Astrocyte (in vitro differentiated cells and primary cell): ENCODE measurements around the gene MED15. TPM values are rescaled to one million over a fixed set of nuclear protein-coding genes. Genes with fewer than 3 reads are reported as not detected.
"Not testable (repeated sequence)": the region's sequence is repeated elsewhere in the genome, so short reads cannot be mapped to it uniquely, and the experiment has no call there.

Source experiments
- DNase-seq: peaks from one replicate; pipeline ENCODE4 v3.0.0-alpha.2; 2010; ENCODE audit warnings: low read depth
- FAIRE-seq: peaks from 2 replicates; lab custom pipeline; 2011; peaks lifted over from hg19 to GRCh38; lab: Jason Lieb, UNC
- H2AFZ ChIP-seq: 2 replicates; pipeline ENCODE4 v1.6.0; 2012; ENCODE audit warnings: low read depth, low read length, inconsistent platforms
- H3K27ac ChIP-seq: 2 replicates; pipeline ENCODE4 v1.5.1; 2011; ENCODE audit warnings: low read depth, low read length, inconsistent platforms
- H3K27me3 ChIP-seq: 2 replicates; pipeline ENCODE4 v1.6.0; 2011; ENCODE audit warnings: low read length, inconsistent platforms; ENCODE audit not compliant: insufficient read depth
- H3K36me3 ChIP-seq: 2 replicates; pipeline ENCODE4 v1.5.1; 2011; ENCODE audit warnings: low read length, inconsistent platforms; ENCODE audit not compliant: insufficient read depth
- H3K4me1 ChIP-seq: 2 replicates; pipeline ENCODE4 v1.5.1; 2011; ENCODE audit warnings: low read length, inconsistent platforms; ENCODE audit not compliant: insufficient read depth
- H3K4me2 ChIP-seq: 2 replicates; pipeline ENCODE4 v1.6.0; 2012; ENCODE audit warnings: low read length, inconsistent platforms
- H3K4me3 ChIP-seq: 2 replicates; pipeline ENCODE4 v1.5.1; 2011; ENCODE audit warnings: low read depth, mild to moderate bottlenecking, low read length, inconsistent platforms; ENCODE audit not compliant: insufficient read depth
- H3K79me2 ChIP-seq: 2 replicates; pipeline ENCODE4 v1.6.0; 2012; ENCODE audit warnings: mild to moderate bottlenecking, low read length, inconsistent platforms; ENCODE audit not compliant: insufficient read depth
- H3K9ac ChIP-seq: 2 replicates; pipeline ENCODE4 v1.6.0; 2012; ENCODE audit warnings: mild to moderate bottlenecking, low read length, inconsistent platforms
- H3K9me3 ChIP-seq: 2 replicates; pipeline ENCODE4 v1.5.1; 2012; ENCODE audit warnings: low read depth, mild to moderate bottlenecking, low read length, inconsistent platforms; ENCODE audit not compliant: insufficient read depth
- H4K20me1 ChIP-seq: 2 replicates; pipeline ENCODE4 v1.6.0; 2012; ENCODE audit warnings: low read length, inconsistent platforms; ENCODE audit not compliant: insufficient read depth
- H3K27ac Mint-ChIP-seq: one replicate; pipeline ENCODE4 v1.8.0; 2021; ENCODE audit warnings: mild to moderate bottlenecking, mixed read lengths; ENCODE audit not compliant: unreplicated experiment
- H3K27me3 Mint-ChIP-seq: one replicate; pipeline ENCODE4 v1.8.0; 2021; ENCODE audit warnings: low read depth, mixed read lengths; ENCODE audit not compliant: unreplicated experiment
- H3K36me3 Mint-ChIP-seq: one replicate; pipeline ENCODE4 v1.8.0; 2021; ENCODE audit warnings: low read depth, mixed read lengths; ENCODE audit not compliant: unreplicated experiment
- H3K4me1 Mint-ChIP-seq: one replicate; pipeline ENCODE4 v1.8.0; 2021; ENCODE audit warnings: low read depth, mixed read lengths; ENCODE audit not compliant: unreplicated experiment
- H3K4me3 Mint-ChIP-seq: one replicate; pipeline ENCODE4 v1.8.0; 2021; ENCODE audit warnings: mild to moderate bottlenecking, moderate library complexity, mixed read lengths; ENCODE audit not compliant: unreplicated experiment
- H3K9me3 Mint-ChIP-seq: one replicate; pipeline ENCODE4 v1.8.0; 2021; ENCODE audit warnings: mild to moderate bottlenecking, mixed read lengths; ENCODE audit not compliant: unreplicated experiment
- CTCF ChIP-seq: IDR thresholded peaks from 2 replicates; pipeline ENCODE4 v1.5.1; 2011; ENCODE audit warnings: low read depth, mild to moderate bottlenecking, inconsistent platforms, low read length, moderate library complexity; ENCODE audit not compliant: insufficient read depth
- EZH2 ChIP-seq: IDR thresholded peaks from 2 replicates; pipeline ENCODE4 v1.6.1; 2012; ENCODE audit warnings: mild to moderate bottlenecking, low read length, inconsistent platforms; ENCODE audit not compliant: insufficient read depth
- total RNA-seq: library from RNA; stranded (reverse); gene quantifications from 2 replicates; pipeline ENCODE4 v1.2.1, GENCODE V29; 2021

Gene MED15
- total RNA-seq, 1 donor from 2014 or later = 153 TPM

- no peak overlapping the region for H3K4me3 ChIP-seq
- Mint-ChIP-seq H3K4me1 (no peaks in the 10 kb centered on the region), H3K27ac (no peak overlapping the region), H3K4me3 (no peak overlapping the region), H3K9me3 (no peaks in the 10 kb centered on the region), H3K36me3 (peaks cover 16% of the 10 kb centered on the region), H3K27me3 (no peaks in the 10 kb centered on the region)
- no peak overlapping the region for H3K27ac ChIP-seq
- no peak overlapping the region for H3K9ac ChIP-seq
- H4K20me1 ChIP-seq = peaks cover 10% of the 10 kb centered on the region
- no peaks in the 10 kb centered on the region for H3K9me3 ChIP-seq
- H2AFZ ChIP-seq = no peak overlapping the region
- no peaks in the 10 kb centered on the region for H3K79me2 ChIP-seq
- H3K4me1 ChIP-seq = no peaks in the 10 kb centered on the region
- no peak for TF ChIP-seq CTCF
- no peak for TF ChIP-seq EZH2
- H3K36me3 ChIP-seq = peaks cover 3% of the 10 kb centered on the region
- DNase-seq = no peak
- H3K27me3 ChIP-seq = no peaks in the 10 kb centered on the region
- no peak overlapping the region for H3K4me2 ChIP-seq
- FAIRE-seq = no peak
Measured at GRCh38 chr22:20471126-20471833, 36.1 kb upstream of the MED15 start.

GRCh38 chr22:20472629-20473442 is 34.6 kb upstream of the MED15 start:
- FAIRE-seq = no peak
- H3K4me3 Mint-ChIP-seq = peak overlapping the region; percentile 40
- H3K27ac ChIP-seq = no peak overlapping the region
- TF ChIP-seq CTCF (no peak), EZH2 (no peak)
- H3K36me3 ChIP-seq = peaks cover 3% of the 10 kb centered on the region
- DNase-seq = no peak
- no peaks in the 10 kb centered on the region for H3K9me3 ChIP-seq
- no peak overlapping the region for H3K27ac Mint-ChIP-seq
- H3K4me2 ChIP-seq = no peak overlapping the region
- no peaks in the 10 kb centered on the region for H3K9me3 Mint-ChIP-seq
- peaks cover 16% of the 10 kb centered on the region for H3K36me3 Mint-ChIP-seq
- H3K27me3 ChIP-seq = no peaks in the 10 kb centered on the region
- H3K27me3 Mint-ChIP-seq = no peaks in the 10 kb centered on the region
- peaks cover 10% of the 10 kb centered on the region for H4K20me1 ChIP-seq
- no peaks in the 10 kb centered on the region for H3K79me2 ChIP-seq
- H3K4me3 ChIP-seq = no peak overlapping the region
- H3K9ac ChIP-seq = no peak overlapping the region
- H3K4me1 Mint-ChIP-seq = no peaks in the 10 kb centered on the region
- no peaks in the 10 kb centered on the region for H3K4me1 ChIP-seq
- no peak overlapping the region for H2AFZ ChIP-seq

- FAIRE-seq = no peak
- H3K27me3 ChIP-seq = no peaks in the 10 kb centered on the region
- H3K4me2 ChIP-seq = no peak overlapping the region
- no peaks in the 10 kb centered on the region for H3K36me3 ChIP-seq
- TF ChIP-seq CTCF = no peak
- no peak for TF ChIP-seq EZH2
- Mint-ChIP-seq H3K27ac (no peak overlapping the region), H3K27me3 (no peaks in the 10 kb centered on the region), H3K36me3 (peaks cover 8% of the 10 kb centered on the region), H3K4me3 (no peak overlapping the region), H3K9me3 (no peaks in the 10 kb centered on the region), H3K4me1 (no peaks in the 10 kb centered on the region)
- peaks cover 9% of the 10 kb centered on the region for H4K20me1 ChIP-seq
- no peak for DNase-seq
- H3K4me3 ChIP-seq = no peak overlapping the region
- no peak overlapping the region for H2AFZ ChIP-seq
- H3K9ac ChIP-seq = no peak overlapping the region
- no peaks in the 10 kb centered on the region for H3K4me1 ChIP-seq
- no peaks in the 10 kb centered on the region for H3K9me3 ChIP-seq
- no peaks in the 10 kb centered on the region for H3K79me2 ChIP-seq
- H3K27ac ChIP-seq = no peak overlapping the region
Measured at GRCh38 chr22:20475115-20475436, 32.3 kb upstream of the MED15 start.

GRCh38 chr22:20475569-20475968 is 31.8 kb upstream of the MED15 start:
- not testable (repeated sequence) for H3K27ac ChIP-seq, DNase-seq

More at GRCh38 chr22:20475569-20475968, 31.8 kb upstream of the MED15 start:
- H3K27ac Mint-ChIP-seq, H3K36me3 ChIP-seq, H2AFZ ChIP-seq, H3K4me3 ChIP-seq, H3K9me3 Mint-ChIP-seq, H3K36me3 Mint-ChIP-seq, H3K9me3 ChIP-seq, H3K4me1 ChIP-seq, H3K79me2 ChIP-seq, FAIRE-seq, H3K27me3 Mint-ChIP-seq, H4K20me1 ChIP-seq, H3K9ac ChIP-seq, H3K4me1 Mint-ChIP-seq, H3K27me3 ChIP-seq, H3K4me3 Mint-ChIP-seq, H3K4me2 ChIP-seq: not testable (repeated sequence)
